Urinary bladder (tissue), 4 donors: Measurements from ENCODE around the gene BBOX1. TPM values are rescaled to one million over a fixed set of nuclear protein-coding genes. Genes with fewer than 3 reads are reported as not detected.

Experiments
- DNase-seq: peaks from one replicate; pipeline ENCODE4 v3.0.0-alpha.2; 2015; ENCODE audit errors: extremely low spot score
- H3K27ac ChIP-seq: one replicate; pipeline ENCODE4 v1.5.1; 2013; ENCODE audit warnings: low read depth, mild to moderate bottlenecking, moderate library complexity
- H3K36me3 ChIP-seq: one replicate; pipeline ENCODE4 v1.6.1; 2013; ENCODE audit warnings: mild to moderate bottlenecking, moderate library complexity; ENCODE audit not compliant: insufficient read depth
- H3K4me1 ChIP-seq: one replicate; pipeline ENCODE4 v1.6.1; 2013; ENCODE audit warnings: mild to moderate bottlenecking, moderate library complexity; ENCODE audit not compliant: insufficient read depth
- H3K4me3 ChIP-seq: one replicate; pipeline ENCODE4 v1.5.1; 2013; ENCODE audit warnings: low read depth, low read length
- WGBS: extraction: QIAGEN DNeasy Blood & Tissue Kit; methylation state at CpG from one replicate; pipeline ENCODE4 v1.1.7; 2013; 5-methylcytosine and 5-hydroxymethylcytosine counted together
- polyA plus RNA-seq: library from polyadenylated mRNA; stranded (reverse); fragments of 200-250 nt; gene quantifications from one replicate; pipeline ENCODE4 v1.2.3, GENCODE V29; 2013
- total RNA-seq: library from RNA; depleted of rRNA; stranded (reverse); fragments of >200 nt; gene quantifications from one replicate; pipeline ENCODE4 v1.2.3, GENCODE V29; 2014
- donor health status: healthy with polysubstance abuse.
- donor health status: healthy.

The BBOX1 gene
- total and polyA plus RNA-seq, 2 donors: 0.05 to 0.74 TPM

DNA sequence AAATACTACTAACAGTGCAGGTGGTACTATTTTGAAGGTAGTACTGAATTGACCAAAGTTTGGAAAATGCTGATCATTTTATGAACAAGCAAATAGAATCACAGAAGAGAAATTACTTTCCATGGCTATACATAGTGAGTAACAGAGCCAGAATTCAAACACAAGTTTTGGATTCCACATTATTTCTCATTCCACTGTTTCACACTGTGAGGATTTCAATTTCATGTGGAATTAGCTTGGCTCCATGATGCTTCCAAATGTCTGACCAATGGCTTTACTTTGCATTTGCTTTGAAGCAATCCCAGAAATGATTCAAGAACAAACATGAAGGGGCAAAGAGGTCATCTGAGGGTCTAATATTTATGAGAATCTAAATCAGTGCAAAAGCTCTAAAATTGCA is 98.1 kb downstream of the BBOX1 start:
- Histone ChIP-seq H3K27ac (no peak overlapping the region), H3K4me3 (no peak overlapping the region), H3K4me1 (no peaks in the 10 kb centered on the region), H3K36me3 (no peaks in the 10 kb centered on the region)
- no peak for DNase-seq

DNA sequence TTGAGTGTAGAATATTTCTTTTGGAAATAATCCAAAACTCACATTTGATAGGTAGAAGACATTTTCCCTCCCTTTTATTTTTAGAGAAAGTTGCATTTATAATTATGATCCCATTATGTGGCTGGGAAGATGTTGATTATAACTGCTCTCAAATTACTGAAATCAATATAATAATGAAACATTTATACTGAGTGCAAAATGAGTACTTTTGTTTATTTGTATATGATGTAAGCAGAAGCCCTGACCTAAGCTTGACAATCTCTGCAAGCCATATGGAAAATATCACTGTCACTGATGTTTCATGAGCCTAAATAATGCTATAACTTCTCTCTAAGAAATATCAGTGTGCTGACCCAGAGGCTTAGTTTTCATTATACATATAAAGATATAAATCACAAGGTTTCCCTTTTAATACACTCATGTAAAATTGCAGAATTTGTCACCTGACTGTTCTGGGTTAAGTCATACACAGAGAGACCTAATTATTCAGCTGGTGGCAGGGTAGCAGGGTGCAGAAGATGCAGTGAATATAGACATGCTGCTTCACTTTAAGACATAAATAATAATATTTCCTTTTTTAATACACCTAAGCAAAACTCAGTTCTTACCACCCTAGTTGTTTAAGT is 99.2 kb downstream of the BBOX1 start:
- H3K36me3 ChIP-seq: no peaks in the 10 kb centered on the region
- no peaks in the 10 kb centered on the region for H3K4me1 ChIP-seq
- DNase-seq: no peak
- no peak overlapping the region for H3K27ac ChIP-seq
- H3K4me3 ChIP-seq: no peak overlapping the region

DNA sequence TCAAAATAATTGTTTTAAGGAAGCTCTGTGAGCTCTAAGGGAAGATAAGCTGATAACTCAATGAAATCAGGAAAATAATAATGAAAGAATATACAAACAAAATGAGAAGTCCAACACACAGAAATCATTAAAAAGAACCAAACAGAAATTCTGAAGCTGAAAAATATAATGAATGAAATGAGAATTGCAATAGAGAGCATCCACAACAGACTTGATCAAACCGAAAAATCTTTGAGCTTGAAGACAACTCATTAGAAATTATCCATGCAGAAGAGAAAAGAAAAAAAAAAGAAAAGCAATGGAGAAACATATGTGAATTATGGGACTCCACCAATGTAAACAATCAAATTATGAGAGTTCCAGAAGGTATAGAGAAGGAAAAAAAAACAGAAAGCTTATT is 101.0 kb downstream of the BBOX1 start:
- no peak for DNase-seq
- WGBS: 94% methylated on average over 1 of the region's 1 CpG
- no peak overlapping the region for H3K27ac ChIP-seq
- no peaks in the 10 kb centered on the region for H3K4me1 ChIP-seq
- H3K4me3 ChIP-seq: no peak overlapping the region
- no peaks in the 10 kb centered on the region for H3K36me3 ChIP-seq

DNA sequence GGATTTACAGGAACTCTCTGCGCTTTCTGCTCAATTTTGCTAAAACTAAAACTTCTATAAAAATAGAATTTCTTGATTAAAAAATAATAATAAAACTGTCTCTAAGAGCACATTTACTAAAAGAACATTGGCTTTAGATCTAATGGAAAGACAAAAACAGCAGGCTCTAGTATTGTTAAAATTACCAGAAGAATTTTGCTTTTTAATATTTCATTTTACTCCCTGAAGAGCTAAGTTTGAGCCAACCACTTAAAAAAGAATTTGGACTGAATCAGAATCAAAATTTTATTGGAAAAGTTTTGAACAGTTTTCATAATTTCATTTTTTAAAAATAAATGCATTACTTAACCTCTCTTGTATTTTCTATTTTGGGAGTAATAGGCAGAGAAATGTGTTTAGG is 107.3 kb downstream of the BBOX1 start:
- no peak for DNase-seq
- Histone ChIP-seq H3K4me1 (no peaks in the 10 kb centered on the region), H3K4me3 (no peak overlapping the region), H3K27ac (no peak overlapping the region), H3K36me3 (no peaks in the 10 kb centered on the region)
- WGBS: 95% methylated on average over 1 of the region's 1 CpG

DNA sequence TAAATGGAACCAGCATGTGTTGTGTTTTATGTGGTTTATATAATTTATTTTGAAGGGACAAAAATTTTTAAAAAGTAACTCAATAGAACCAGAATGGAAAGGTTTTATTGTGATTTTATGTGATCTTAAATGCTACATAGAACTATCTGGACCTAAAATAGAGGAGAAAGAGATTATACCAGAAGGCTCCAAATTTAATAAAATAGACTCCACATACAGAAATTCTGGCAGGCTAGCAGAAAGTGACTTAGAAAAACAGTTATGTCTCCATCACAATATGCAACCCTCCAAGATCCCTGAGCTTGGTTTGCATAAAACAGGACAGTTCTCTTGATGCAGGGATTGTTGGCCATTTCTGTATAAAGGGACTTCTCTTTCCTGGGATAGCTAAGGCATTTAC is 107.9 kb downstream of the BBOX1 start:
- Histone ChIP-seq H3K4me1 (no peaks in the 10 kb centered on the region), H3K4me3 (no peak overlapping the region)
- no peak for DNase-seq

DNA sequence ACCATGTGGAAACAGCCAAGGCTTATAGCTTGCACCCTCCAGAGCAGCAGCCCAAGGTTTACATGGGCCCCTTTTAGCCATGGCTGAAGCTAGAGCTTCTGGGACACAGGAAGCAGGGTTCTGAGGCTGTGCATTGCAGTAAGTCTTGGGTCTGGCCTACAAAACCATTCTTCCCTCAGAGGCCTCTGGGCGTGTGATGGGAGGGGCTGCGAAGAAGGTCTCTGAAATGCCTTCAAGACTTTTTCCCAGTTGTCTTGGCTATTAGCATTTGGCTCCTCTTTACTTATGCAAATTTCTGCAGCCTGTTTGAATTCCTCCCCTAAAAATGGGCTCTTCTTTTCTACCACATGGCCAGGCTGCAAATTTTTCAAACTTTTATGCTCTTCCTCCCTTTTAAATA is 109.5 kb downstream of the BBOX1 start:
- no peak for DNase-seq
- Histone ChIP-seq H3K4me3 (no peak overlapping the region), H3K36me3 (no peaks in the 10 kb centered on the region), H3K27ac (no peak overlapping the region), H3K4me1 (no peaks in the 10 kb centered on the region)
- WGBS: 93% methylated on average over 2 of the region's 2 CpGs

More for the DNA sequence above, 107.9 kb downstream of the BBOX1 start:
- H3K27ac ChIP-seq: no peak overlapping the region
- no peaks in the 10 kb centered on the region for H3K36me3 ChIP-seq

DNA sequence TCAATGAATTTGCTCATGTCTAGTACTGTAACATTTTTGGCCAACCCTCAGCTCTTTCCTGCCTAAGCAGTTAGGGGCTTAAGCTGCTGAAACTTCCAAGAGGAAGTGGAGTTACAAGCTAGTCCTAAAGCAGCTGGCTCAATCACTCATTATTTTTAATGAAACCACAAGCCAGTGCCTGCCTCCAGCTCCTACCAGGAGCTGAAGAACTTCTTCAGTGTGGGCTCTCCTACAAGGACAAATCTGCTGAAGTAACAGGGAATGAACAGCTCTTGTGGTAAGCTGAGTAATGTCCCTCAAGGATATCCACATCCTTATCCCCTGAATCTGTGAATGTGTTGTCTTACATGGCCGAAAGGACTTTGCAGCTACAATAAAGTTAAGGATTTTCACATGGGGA is 112.5 kb downstream of the BBOX1 start:
- Histone ChIP-seq H3K4me3 (no peak overlapping the region), H3K4me1 (no peaks in the 10 kb centered on the region), H3K36me3 (no peaks in the 10 kb centered on the region), H3K27ac (no peak overlapping the region)
- DNase-seq: no peak
- 99% methylated on average over 1 of the region's 1 CpG for WGBS

DNA sequence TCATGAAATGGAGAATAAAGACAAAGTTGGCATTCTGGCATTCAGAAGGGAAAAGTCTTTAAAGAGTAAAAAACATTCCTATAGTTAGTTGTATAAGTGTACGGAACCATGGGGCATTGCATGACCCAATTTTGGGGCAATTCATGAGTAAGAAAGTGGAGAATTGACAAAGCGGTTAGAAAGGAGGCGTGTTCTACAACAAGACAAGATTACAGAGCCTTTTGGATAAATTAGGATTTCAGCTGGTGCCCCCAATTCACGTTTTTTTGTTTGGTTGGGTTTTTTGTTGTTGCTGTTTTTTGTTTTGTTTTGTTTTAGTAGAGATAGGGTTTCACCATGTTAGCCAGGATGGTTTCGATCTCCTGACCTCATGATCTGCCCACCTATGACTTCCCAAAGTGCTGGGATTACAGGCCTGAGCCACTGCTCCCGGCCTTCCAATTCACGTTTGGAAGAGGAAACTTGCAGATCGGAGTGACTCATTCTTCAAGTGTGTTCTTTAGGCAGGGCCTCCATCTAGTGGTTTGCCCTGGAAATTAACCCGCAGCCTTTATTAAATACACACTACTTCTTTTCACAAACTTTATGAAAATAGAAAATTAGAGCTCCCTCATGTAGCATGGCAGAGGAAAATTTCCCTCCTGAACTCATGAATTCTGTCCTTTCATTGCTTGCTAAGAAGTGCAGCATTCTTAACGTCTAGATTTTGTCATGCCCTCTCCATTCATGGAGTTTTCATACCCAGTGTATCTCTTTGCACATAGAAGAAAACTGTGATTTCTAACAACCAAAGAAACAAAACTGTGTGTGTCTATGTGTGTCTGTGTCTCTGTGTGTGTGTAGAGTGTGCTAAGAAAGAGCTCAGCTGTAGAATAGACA is 118.1 kb downstream of the BBOX1 start:
- 36% methylated on average over 10 of the region's 10 CpGs for WGBS
- Histone ChIP-seq H3K27ac (no peak overlapping the region), H3K4me3 (no peak overlapping the region), H3K36me3 (no peaks in the 10 kb centered on the region), H3K4me1 (no peaks in the 10 kb centered on the region)
- peak; percentile 51 for DNase-seq

DNA sequence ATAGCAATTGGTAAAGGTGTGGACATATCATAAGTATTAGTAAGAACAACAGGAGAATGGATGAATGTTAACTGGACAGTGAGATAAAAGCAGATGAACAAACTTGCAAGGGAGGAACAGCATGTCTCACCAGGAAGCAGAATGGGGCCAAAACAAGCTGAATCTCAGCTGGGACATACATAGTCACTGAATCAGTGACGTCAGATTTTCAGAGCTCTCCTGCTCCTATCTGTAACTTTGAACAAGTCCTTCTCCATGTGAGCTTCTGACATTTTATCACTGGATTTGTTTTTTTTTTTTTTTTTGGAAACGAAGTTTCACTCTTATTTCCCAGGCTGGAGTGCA is 118.7 kb downstream of the BBOX1 start:
- Histone ChIP-seq H3K4me1 (no peaks in the 10 kb centered on the region), H3K27ac (no peak overlapping the region), H3K4me3 (no peak overlapping the region), H3K36me3 (no peaks in the 10 kb centered on the region)
- DNase-seq: no peak
- WGBS: 48% methylated on average over 2 of the region's 2 CpGs

DNA sequence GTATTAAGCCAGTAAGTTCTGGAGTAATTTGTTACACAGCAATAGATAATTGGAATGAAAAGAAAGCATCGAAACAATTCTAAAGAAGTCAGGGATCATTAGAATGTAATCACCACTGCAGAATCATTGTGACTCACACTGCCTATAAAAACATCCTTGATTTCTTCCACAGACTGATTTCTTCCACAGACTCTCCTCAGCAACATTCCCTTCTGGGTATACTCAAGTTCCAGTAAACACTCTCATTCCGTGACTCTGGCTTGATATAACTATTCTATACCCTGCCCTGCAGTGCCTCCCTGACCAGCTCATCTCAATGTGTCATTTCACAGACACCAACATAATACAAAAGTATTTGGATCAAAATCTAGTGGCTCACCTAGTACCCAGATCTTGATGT is 120.5 kb downstream of the BBOX1 start:
- no peaks in the 10 kb centered on the region for H3K36me3 ChIP-seq
- DNase-seq: no peak
- no peak overlapping the region for H3K27ac ChIP-seq
- no peak overlapping the region for H3K4me3 ChIP-seq
- H3K4me1 ChIP-seq: no peaks in the 10 kb centered on the region
- WGBS: 87% methylated on average over 2 of the region's 2 CpGs

DNA sequence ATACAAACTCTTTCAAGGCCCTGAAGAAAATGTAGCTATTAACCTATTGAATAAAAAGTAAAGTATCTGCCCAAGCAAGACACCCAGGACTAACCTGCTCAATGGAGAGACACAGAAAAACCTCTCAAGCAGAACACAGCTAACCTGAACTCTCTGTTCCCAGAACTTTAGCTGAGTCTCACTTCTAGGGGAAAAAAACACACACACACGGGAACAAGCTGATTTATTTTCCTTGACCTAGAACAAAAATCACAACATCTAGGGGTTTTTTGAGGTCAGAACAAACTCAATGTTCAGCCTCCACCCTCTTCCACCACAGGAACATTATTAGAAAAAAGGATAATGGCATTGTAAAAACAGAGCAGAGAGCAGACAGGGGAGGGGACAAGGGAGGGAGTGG is 121.6 kb downstream of the BBOX1 start:
- no peaks in the 10 kb centered on the region for H3K4me1 ChIP-seq
- no peak overlapping the region for H3K27ac ChIP-seq
- WGBS: 72% methylated on average over 1 of the region's 1 CpG
- H3K4me3 ChIP-seq: no peak overlapping the region
- DNase-seq: no peak
- H3K36me3 ChIP-seq: no peaks in the 10 kb centered on the region

DNA sequence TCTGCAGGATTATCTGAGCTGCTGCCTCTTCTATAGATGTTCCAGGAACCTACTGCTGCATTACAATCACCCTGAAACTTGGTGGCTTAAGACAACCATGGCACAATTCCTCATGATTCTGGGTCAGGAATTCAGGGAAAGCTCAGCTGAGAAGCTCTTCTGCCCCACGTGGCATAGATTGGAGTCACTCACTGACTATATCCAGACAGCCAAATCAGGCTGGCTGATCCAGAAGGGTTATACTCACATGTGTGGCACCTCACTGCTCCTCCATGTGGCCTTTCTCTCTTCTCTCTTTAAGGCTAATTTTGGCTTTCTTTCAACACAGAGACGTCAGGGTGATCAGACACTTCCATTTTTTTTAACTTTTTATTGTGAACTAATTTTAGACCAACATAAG is 125.5 kb downstream of the BBOX1 start:
- DNase-seq: no peak
- no peaks in the 10 kb centered on the region for H3K4me1 ChIP-seq
- H3K4me3 ChIP-seq: no peak overlapping the region
- 26% methylated on average over 2 of the region's 2 CpGs for WGBS
- no peaks in the 10 kb centered on the region for H3K36me3 ChIP-seq
- no peak overlapping the region for H3K27ac ChIP-seq

DNA sequence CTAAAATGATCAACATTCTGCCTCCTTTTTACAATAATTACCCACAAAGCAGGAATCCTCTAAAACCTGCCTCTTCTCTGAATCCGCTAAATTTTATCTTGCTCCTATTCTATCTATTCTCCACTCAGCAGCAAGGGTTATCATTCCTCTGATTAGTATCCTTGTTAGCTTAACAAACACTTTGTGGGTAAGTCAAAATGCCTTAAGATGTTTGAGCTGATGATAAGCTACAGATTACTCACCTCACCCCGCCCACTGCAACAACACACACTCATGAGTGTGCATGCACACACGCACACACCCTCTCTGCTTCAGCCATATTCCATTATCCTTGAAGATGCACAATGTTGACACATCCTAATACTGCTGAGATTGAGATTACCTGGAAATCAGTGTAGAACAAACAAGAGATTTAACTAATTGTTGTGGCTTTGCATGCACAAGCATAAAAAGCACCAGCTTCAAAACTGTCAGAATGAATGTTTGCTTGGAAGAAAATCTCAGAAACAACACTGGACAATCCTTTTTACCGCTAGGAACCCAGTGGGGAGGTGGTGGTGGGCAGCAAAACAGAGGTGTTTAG is 130.9 kb downstream of the BBOX1 start:
- WGBS: 78% methylated on average over 4 of the region's 4 CpGs
- H3K27ac ChIP-seq: no peak overlapping the region

DNA sequence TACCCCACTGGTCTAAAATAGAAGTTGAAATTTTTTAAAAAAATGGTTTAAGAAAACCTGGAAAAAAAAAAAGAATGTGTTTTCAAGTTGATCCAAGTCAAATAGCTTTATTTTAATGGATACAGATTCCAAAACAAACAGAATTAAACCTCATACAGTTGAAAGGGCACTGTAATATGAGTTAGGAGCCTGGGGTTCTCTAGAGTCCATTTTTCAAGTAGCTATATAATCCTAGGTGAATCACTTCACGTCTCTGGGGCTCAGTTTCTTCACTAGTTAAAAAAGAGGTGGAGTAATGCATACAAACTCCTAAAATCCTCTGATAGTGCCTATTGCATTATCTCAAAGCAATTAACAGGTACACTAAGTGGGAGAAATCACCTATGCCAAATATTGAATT is 132.9 kb downstream of the BBOX1 start:
- H3K36me3 ChIP-seq: no peaks in the 10 kb centered on the region
- H3K4me3 ChIP-seq: no peak overlapping the region
- WGBS: 57% methylated on average over 1 of the region's 1 CpG
- no peak overlapping the region for H3K27ac ChIP-seq
- DNase-seq: no peak
- H3K4me1 ChIP-seq: no peaks in the 10 kb centered on the region

More for the DNA sequence above, 130.9 kb downstream of the BBOX1 start:
- H3K4me1 ChIP-seq: no peaks in the 10 kb centered on the region
- no peak overlapping the region for H3K4me3 ChIP-seq
- DNase-seq: no peak
- no peaks in the 10 kb centered on the region for H3K36me3 ChIP-seq
